Measurements from ENCODE around the gene COX6B2. TPM values are rescaled to one million over a fixed set of nuclear protein-coding genes. Genes with fewer than 3 reads are reported as not detected.

The COX6B2 gene
- polyA plus RNA-seq, 3 donors, result 0.36 TPM; not detected in 2

DNA sequence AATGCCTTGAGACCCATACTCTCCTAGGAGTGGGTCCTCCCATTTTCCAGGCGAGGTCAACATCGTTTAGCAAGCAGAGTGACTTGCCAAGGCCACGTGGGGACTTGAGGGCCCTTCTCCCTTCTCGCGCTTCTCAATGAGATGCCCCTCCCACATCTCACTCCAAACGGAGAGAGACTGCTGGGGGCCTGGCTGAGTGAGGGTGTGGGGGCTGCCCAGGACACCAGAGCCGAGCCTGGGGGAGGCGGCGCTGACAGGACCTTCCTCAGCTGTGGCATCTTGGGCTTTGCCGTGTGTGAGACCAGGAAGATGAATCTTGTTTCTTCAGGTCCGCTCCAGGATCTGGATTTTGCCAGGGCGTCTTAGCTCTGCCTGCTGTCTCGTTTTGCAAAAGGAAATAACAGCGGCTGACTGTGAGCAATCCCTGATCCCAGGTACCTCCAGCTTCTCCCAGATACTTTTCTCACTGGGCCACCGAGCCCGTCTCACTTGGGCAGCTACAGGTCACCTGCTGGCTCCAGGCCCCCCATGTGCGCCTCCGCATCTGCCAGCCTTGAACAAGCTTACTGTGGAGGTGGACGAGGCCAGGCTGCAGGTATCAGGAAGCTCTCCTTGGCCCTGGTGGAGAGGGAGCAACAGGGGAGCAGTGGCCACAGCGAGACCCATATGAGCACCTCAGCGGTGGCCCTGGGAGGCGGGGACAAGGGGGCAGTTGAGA lies 6.0 kb downstream of the COX6B2 start:
- H3K4me3 Mint-ChIP-seq, result no peak overlapping the region
- H3K4me1 Mint-ChIP-seq, result peaks cover 27% of the 10 kb centered on the region
- H3K27ac ChIP-seq (ENCODE audit: low read depth in 1 of 2, low read length in 2 of 2), result no peak overlapping the region
- H3K4me1 ChIP-seq (ENCODE audit: control insufficient read depth in 1 of 2, insufficient read depth in 2 of 2, low read length in 2 of 2), result peaks cover 12 to 16% of the 10 kb centered on the region in 2 donors
- no peaks in the 10 kb centered on the region for H3K79me2 ChIP-seq (ENCODE audit: insufficient read depth, low read length)
- TF ChIP-seq, protein P1, sequence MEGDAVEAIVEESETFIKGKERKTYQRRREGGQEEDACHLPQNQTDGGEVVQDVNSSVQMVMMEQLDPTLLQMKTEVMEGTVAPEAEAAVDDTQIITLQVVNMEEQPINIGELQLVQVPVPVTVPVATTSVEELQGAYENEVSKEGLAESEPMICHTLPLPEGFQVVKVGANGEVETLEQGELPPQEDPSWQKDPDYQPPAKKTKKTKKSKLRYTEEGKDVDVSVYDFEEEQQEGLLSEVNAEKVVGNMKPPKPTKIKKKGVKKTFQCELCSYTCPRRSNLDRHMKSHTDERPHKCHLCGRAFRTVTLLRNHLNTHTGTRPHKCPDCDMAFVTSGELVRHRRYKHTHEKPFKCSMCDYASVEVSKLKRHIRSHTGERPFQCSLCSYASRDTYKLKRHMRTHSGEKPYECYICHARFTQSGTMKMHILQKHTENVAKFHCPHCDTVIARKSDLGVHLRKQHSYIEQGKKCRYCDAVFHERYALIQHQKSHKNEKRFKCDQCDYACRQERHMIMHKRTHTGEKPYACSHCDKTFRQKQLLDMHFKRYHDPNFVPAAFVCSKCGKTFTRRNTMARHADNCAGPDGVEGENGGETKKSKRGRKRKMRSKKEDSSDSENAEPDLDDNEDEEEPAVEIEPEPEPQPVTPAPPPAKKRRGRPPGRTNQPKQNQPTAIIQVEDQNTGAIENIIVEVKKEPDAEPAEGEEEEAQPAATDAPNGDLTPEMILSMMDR (IDR thresholded peaks at IDR 0.05), result no peak
- peaks cover 6 to 23% of the 10 kb centered on the region in 2 donors for H3K27me3 ChIP-seq (ENCODE audit: control insufficient read depth in 2 of 2, insufficient read depth in 2 of 2, low read length in 2 of 2)
- H3K36me3 ChIP-seq (replicated peaks in 1 of 2; ENCODE audit: control insufficient read depth in 1 of 2, insufficient read depth in 2 of 2, low read length in 2 of 2), result peaks cover 4 to 5% of the 10 kb centered on the region in 2 donors
- DNase-seq, result no peak
- H3K36me3 Mint-ChIP-seq, result peaks cover 17 to 18% of the 10 kb centered on the region in 2 donors
- H3K27ac Mint-ChIP-seq, result no peak overlapping the region
- H4K20me1 ChIP-seq (ENCODE audit: insufficient read depth, low read length), result no peaks in the 10 kb centered on the region
- peaks cover 0 to 9% of the 10 kb centered on the region in 2 donors for H3K9me3 ChIP-seq (replicated peaks in 1 of 2; ENCODE audit: control insufficient read depth in 1 of 2, insufficient read depth in 1 of 2, low read length in 2 of 2)
- no peak overlapping the region for H2AFZ ChIP-seq (ENCODE audit: insufficient read depth, low read depth, low read length, poor library complexity, severe bottlenecking)
- H3K4me3 ChIP-seq (replicated peaks in 1 of 3; ENCODE audit: low read depth in 2 of 3, low read length in 3 of 3), result no peak overlapping the region
- peaks cover 20 to 28% (median 28%) of the 10 kb centered on the region in 3 donors for H3K27me3 Mint-ChIP-seq (ENCODE audit: low read depth in 3 of 3)
- 93% methylated on average over 14 of the region's 22 CpGs for WGBS (ENCODE audit: insufficient coverage)
- no peak overlapping the region for H3K4me2 ChIP-seq (replicated peaks; ENCODE audit: extremely low read depth, low read length, poor library complexity, severe bottlenecking)
- intact Hi-C loops (cut with micrococcal nuclease), result no loop called here
- no peak overlapping the region for H3K9ac ChIP-seq (ENCODE audit: insufficient read depth, low read length, poor library complexity, severe bottlenecking)
- H3K9me3 Mint-ChIP-seq, result peaks cover 0 to 9% (median 6%) of the 10 kb centered on the region in 7 donors

DNA sequence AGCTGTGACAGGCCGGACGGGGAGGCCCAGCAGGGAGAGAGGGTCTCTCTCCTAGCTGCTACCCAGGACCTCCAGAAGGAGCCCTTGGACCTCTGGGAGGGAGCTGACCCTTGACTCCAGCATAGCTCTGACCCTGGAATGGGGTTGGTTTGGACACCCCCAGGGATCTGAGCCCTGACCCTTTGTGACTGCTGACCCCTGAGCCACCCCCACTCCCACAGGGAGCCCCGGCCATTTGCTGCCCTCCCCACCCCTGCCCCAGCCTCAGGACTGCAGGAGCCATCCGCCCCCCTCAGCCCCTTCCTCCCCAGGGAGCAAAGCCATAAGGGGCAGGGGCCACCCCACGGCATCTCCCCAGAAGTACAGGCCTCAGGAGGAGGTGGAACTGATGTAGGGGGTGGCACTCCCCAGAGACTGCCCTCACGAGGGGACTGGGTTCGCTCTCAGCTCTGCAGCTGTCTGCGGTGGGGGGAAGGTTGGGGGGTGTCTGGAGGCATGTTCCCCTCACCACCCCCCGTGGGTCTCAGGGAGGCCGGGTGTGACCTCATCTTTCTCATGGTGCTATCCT lies 7.0 kb downstream of the COX6B2 start:
- TF ChIP-seq, protein P1 (IDR thresholded peaks at IDR 0.05), result no peak
- Histone ChIP-seq H3K4me1 (ENCODE audit: control insufficient read depth in 1 of 2, insufficient read depth in 2 of 2, low read length in 2 of 2) (peaks cover 8 to 10% of the 10 kb centered on the region in 2 donors), H3K9ac (ENCODE audit: insufficient read depth, low read length, poor library complexity, severe bottlenecking) (no peak overlapping the region), H3K27me3 (ENCODE audit: control insufficient read depth in 2 of 2, insufficient read depth in 2 of 2, low read length in 2 of 2) (peaks cover 0 to 14% of the 10 kb centered on the region in 2 donors), H3K4me2 (replicated peaks; ENCODE audit: extremely low read depth, low read length, poor library complexity, severe bottlenecking) (no peak overlapping the region), H3K36me3 (replicated peaks in 1 of 2; ENCODE audit: control insufficient read depth in 1 of 2, insufficient read depth in 2 of 2, low read length in 2 of 2) (peaks cover 9 to 13% of the 10 kb centered on the region in 2 donors), H3K27ac (ENCODE audit: low read depth in 1 of 2, low read length in 2 of 2) (no peak overlapping the region), H4K20me1 (ENCODE audit: insufficient read depth, low read length) (no peaks in the 10 kb centered on the region), H2AFZ (ENCODE audit: insufficient read depth, low read depth, low read length, poor library complexity, severe bottlenecking) (no peak overlapping the region), H3K79me2 (ENCODE audit: insufficient read depth, low read length) (no peaks in the 10 kb centered on the region), H3K4me3 (replicated peaks in 1 of 3; ENCODE audit: low read depth in 2 of 3, low read length in 3 of 3) (no peak overlapping the region), H3K9me3 (replicated peaks in 1 of 2; ENCODE audit: control insufficient read depth in 1 of 2, insufficient read depth in 1 of 2, low read length in 2 of 2) (no peaks in the 10 kb centered on the region)
- Mint-ChIP-seq H3K4me1 (peaks cover 18% of the 10 kb centered on the region), H3K36me3 (peaks cover 19 to 21% of the 10 kb centered on the region in 2 donors), H3K9me3 (peaks cover 0 to under 1% (median under 1%) of the 10 kb centered on the region in 7 donors), H3K4me3 (no peak overlapping the region), H3K27me3 (ENCODE audit: low read depth in 3 of 3) (peaks cover 11 to 18% (median 18%) of the 10 kb centered on the region in 3 donors), H3K27ac (no peak overlapping the region)
- intact Hi-C loops (cut with micrococcal nuclease), result no loop called here
- WGBS (ENCODE audit: insufficient coverage), result no CpG with 5 or more reads among the region's 10 CpGs
- no peak for DNase-seq
